NT2/D1 (cell line): ENCODE results near the gene SLC15A3.

Experiments
- SUZ12 ChIP-seq: IDR thresholded peaks from 2 replicates; pipeline ENCODE4 v1.6.1; 2011; ENCODE audit not compliant: insufficient read length, insufficient read depth; ENCODE audit errors: extremely low read depth
- ZNF274 ChIP-seq: IDR thresholded peaks from 2 replicates; pipeline ENCODE4 v1.6.1; 2011; ENCODE audit warnings: mild to moderate bottlenecking, low read depth, low read length

DNA sequence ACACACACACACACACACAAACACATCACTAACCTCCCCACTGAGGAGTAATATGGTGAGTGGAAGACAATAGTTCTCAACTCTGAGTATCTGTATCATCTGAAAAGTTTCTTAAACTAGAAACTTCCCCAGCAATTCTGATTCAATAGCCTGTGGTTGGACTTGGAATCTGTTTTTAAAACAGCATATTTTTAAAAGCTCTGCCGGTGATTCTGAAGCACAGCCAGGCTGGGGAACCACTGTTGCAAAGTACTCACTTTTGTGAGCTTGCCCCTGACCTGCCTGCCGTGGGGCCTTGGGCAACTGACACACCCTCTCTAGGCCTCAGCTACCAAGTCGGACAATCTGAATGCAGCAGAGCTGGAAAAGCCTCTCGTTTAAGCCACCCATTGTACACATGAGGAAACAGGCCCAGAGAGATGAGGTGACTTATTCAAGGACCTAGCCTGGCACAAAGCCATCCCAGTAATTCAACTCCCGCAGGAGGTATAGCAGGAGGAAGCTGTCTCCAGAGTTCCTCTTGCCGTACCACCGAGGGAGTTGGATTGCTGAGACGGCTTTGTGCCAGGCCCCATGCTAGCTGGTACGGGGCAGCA lies 8.9 kb downstream of the SLC15A3 start:
- TF ChIP-seq ZNF274 (no peak), SUZ12 (no peak)
